Panc1 (cell line): Measurements from ENCODE around the gene CHID1. TPM values are rescaled to one million over a fixed set of nuclear protein-coding genes. Genes with fewer than 3 reads are reported as not detected.

Source experiments
- ATAC-seq: fragments of 200-7000 bp; cut with Tn5 transposase; 2 replicates; pipeline ENCODE4 v1.9.1; 2020; ENCODE audit warnings: mild to moderate bottlenecking, moderate library complexity
- BruUV-seq: library from RNA; stranded (reverse); fragments of 400-500 nt; replicated peaks from 2 replicates; lab custom pipeline; 2021; lab: Mats Ljungman, UMichigan
- CTCF ChIA-PET: fragments of 300-600 bp; sonication (Branson Sonifier 250); formaldehyde crosslinking; loops from one replicate; lab custom pipeline; 2022; ENCODE audit warnings: antibody characterized with exemption; lab: Charles Lee
- POLR2A ChIA-PET: fragments of 300-600 bp; sonication (Branson Sonifier 250); formaldehyde crosslinking; loops from one replicate; lab custom pipeline; 2022; ENCODE audit warnings: antibody characterized with exemption; lab: Charles Lee
- DNase-seq: peaks from one replicate; pipeline ENCODE4 v3.0.0-alpha.2; 2010; ENCODE audit warnings: low read depth, low spot score
- H3K27ac ChIP-seq: 2 replicates; pipeline ENCODE4 v1.5.1; 2011; ENCODE audit warnings: mild to moderate bottlenecking, low read length, inconsistent platforms
- H3K27me3 ChIP-seq: fragments of 200-500 bp; sonication (Bioruptor generic); 2 replicates; pipeline ENCODE4 v1.6.0; 2014; ENCODE audit warnings: low read length, inconsistent platforms; ENCODE audit not compliant: control insufficient read depth, insufficient read depth
- H3K36me3 ChIP-seq: fragments of 200-500 bp; sonication (Bioruptor generic); 2 replicates; pipeline ENCODE4 v1.5.1; 2014; ENCODE audit warnings: inconsistent platforms, mild to moderate bottlenecking, low read length, moderate library complexity; ENCODE audit not compliant: control insufficient read depth, insufficient read depth
- H3K4me1 ChIP-seq: 2 replicates; pipeline ENCODE4 v1.5.1; 2011; ENCODE audit warnings: inconsistent platforms, mild to moderate bottlenecking, low read length, moderate library complexity; ENCODE audit not compliant: control insufficient read depth, insufficient read depth
- H3K4me3 ChIP-seq, 2 experiments: 2 replicates each; pipeline ENCODE4 v1.5.1; 2011 to 2012; ENCODE audit warnings: low read depth in 2 of 2, low read length in 2 of 2, mild to moderate bottlenecking in 2 of 2, inconsistent platforms in 1 of 2, moderate library complexity in 1 of 2
- H3K9me3 ChIP-seq: fragments of 200-500 bp; sonication (Bioruptor generic); 2 replicates; pipeline ENCODE4 v1.5.1; 2014; ENCODE audit warnings: low read depth, mild to moderate bottlenecking, inconsistent platforms, low read length, moderate library complexity; ENCODE audit not compliant: control insufficient read depth, insufficient read depth
- POLR2AphosphoS5 ChIP-seq: IDR thresholded peaks from 2 replicates; pipeline ENCODE4 v1.6.1; 2012; ENCODE audit warnings: mild to moderate bottlenecking, low read depth, low read length, moderate library complexity
- SIN3A ChIP-seq: IDR thresholded peaks from 2 replicates; pipeline ENCODE4 v1.6.1; 2012; ENCODE audit warnings: low read depth, mild to moderate bottlenecking, low read length, moderate library complexity, borderline replicate concordance; ENCODE audit not compliant: insufficient read depth
- TCF7L2 ChIP-seq: IDR thresholded peaks from 2 replicates; pipeline ENCODE4 v1.6.1; 2011; ENCODE audit warnings: mild to moderate bottlenecking, low read depth, low read length, inconsistent platforms
- in situ Hi-C: cut with HindIII; loops from 2 replicates; pipeline ENCODE4 v1.10.0; 2016; ENCODE audit warnings: low sequenced_read_pairs, low pct_unique_long_range_greater_than_20kb
- intact Hi-C: fragments of 100-400 bp; cut with micrococcal nuclease; formaldehyde crosslinking; loops from one replicate; pipeline ENCODE4 v1.10.0; 2022; ENCODE audit not compliant: unreplicated experiment
- total RNA-seq: library from RNA; stranded (reverse); gene quantifications from one replicate; pipeline ENCODE4 v1.2.1, GENCODE V29; 2021; ENCODE audit not compliant: unreplicated experiment
- TF ChIP-seq, protein P1 (sequence below), 2 experiments: IDR thresholded peaks; 2 replicates each; pipeline ENCODE4 v1.6.1; 2011 to 2012; ENCODE audit warnings: low read depth in 2 of 2, control low read depth in 1 of 2, low read length in 1 of 2, mild to moderate bottlenecking in 1 of 2, moderate library complexity in 1 of 2; ENCODE audit not compliant: insufficient read depth in 1 of 2
- TF ChIP-seq, protein P2 (sequence below): fragments of 450-650 bp; IDR thresholded peaks from 2 replicates; pipeline ENCODE4 v1.5.1; 2017; ENCODE audit warnings: mild to moderate bottlenecking

CHID1 gene
- total RNA-seq, 1 experiment from 2014 or later, result 224 TPM

DNA sequence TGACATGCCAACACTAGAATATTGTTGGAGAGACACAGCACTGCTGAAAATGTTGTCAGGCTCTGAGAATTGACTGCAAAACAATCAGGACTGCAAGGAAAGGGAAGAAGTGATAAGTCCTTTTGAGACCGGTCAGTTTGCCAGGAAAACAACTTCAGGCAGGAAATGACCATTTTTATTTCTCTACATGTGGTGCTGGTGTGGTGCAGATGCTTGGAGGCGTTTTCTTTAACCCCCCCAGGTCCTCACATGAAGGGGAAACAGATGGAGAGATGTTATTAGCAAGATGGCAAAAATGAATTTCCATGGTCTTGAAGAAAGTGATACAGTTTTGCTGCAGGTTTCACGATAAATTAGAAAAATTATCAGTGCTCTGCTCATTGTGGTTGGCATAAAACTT is 20.8 kb upstream of the CHID1 start:
- intact Hi-C loops (no loop called here), in situ Hi-C loops (no loop called here)
- no peak overlapping the region for H3K4me3 ChIP-seq
- no peaks in the 10 kb centered on the region for H3K36me3 ChIP-seq
- H3K4me1 ChIP-seq, result peaks cover 16% of the 10 kb centered on the region; the same call in 1 of the 2 replicates
- TF ChIP-seq, protein P1, sequence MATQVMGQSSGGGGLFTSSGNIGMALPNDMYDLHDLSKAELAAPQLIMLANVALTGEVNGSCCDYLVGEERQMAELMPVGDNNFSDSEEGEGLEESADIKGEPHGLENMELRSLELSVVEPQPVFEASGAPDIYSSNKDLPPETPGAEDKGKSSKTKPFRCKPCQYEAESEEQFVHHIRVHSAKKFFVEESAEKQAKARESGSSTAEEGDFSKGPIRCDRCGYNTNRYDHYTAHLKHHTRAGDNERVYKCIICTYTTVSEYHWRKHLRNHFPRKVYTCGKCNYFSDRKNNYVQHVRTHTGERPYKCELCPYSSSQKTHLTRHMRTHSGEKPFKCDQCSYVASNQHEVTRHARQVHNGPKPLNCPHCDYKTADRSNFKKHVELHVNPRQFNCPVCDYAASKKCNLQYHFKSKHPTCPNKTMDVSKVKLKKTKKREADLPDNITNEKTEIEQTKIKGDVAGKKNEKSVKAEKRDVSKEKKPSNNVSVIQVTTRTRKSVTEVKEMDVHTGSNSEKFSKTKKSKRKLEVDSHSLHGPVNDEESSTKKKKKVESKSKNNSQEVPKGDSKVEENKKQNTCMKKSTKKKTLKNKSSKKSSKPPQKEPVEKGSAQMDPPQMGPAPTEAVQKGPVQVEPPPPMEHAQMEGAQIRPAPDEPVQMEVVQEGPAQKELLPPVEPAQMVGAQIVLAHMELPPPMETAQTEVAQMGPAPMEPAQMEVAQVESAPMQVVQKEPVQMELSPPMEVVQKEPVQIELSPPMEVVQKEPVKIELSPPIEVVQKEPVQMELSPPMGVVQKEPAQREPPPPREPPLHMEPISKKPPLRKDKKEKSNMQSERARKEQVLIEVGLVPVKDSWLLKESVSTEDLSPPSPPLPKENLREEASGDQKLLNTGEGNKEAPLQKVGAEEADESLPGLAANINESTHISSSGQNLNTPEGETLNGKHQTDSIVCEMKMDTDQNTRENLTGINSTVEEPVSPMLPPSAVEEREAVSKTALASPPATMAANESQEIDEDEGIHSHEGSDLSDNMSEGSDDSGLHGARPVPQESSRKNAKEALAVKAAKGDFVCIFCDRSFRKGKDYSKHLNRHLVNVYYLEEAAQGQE (IDR thresholded peaks at IDR 0.05; ENCODE audit: insufficient read depth in 1 of 2, low read depth in 2 of 2, low read length in 1 of 2), result no peak
- TF ChIP-seq, protein P2, sequence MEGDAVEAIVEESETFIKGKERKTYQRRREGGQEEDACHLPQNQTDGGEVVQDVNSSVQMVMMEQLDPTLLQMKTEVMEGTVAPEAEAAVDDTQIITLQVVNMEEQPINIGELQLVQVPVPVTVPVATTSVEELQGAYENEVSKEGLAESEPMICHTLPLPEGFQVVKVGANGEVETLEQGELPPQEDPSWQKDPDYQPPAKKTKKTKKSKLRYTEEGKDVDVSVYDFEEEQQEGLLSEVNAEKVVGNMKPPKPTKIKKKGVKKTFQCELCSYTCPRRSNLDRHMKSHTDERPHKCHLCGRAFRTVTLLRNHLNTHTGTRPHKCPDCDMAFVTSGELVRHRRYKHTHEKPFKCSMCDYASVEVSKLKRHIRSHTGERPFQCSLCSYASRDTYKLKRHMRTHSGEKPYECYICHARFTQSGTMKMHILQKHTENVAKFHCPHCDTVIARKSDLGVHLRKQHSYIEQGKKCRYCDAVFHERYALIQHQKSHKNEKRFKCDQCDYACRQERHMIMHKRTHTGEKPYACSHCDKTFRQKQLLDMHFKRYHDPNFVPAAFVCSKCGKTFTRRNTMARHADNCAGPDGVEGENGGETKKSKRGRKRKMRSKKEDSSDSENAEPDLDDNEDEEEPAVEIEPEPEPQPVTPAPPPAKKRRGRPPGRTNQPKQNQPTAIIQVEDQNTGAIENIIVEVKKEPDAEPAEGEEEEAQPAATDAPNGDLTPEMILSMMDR, result no peak
- TF ChIP-seq SIN3A, result no peak
- TF ChIP-seq TCF7L2, result no peak
- no peak for TF ChIP-seq POLR2AphosphoS5
- BruUV-seq, result no TSS peak
- ChIA-PET CTCF (no interaction called here), POLR2A (no interaction called here)
- no peaks in the 10 kb centered on the region for H3K27me3 ChIP-seq
- no peaks in the 10 kb centered on the region for H3K9me3 ChIP-seq
- DNase-seq (no peak), ATAC-seq (no peak)
- H3K27ac ChIP-seq, result no peak overlapping the region

DNA sequence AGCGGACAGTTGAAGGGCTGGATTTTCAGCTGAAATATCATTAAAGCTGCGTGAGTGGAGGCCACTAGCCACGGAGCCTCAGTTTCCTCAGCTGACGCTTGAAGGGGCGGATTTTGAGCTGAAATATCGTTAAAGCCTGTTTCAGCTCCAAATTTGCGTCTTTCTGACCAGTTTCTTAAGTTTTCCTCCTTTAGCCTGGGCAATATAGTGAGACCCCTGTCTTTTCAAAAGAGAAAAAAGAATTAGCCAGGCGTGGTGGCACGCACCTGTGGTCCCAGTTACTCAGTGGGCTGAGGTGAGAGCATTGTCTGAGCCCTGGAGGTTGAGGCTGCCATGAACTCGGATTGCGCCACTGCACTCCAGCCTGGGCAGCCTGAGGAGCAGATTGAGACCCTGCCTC is 18.8 kb upstream of the CHID1 start:
- Histone ChIP-seq H3K27ac (no peak overlapping the region), H3K27me3 (no peaks in the 10 kb centered on the region), H3K9me3 (no peaks in the 10 kb centered on the region), H3K36me3 (no peaks in the 10 kb centered on the region), H3K4me1 (peaks cover 16% of the 10 kb centered on the region; the same call in 1 of the 2 replicates), H3K4me3 (no peak overlapping the region)
- POLR2A ChIA-PET, result no interaction called here
- intact Hi-C loops, result no loop called here
- no peak for ATAC-seq
- no peak for DNase-seq
- no TSS peak for BruUV-seq
- no peak for TF ChIP-seq POLR2AphosphoS5
- TF ChIP-seq TCF7L2, result no peak
- TF ChIP-seq SIN3A, result no peak
- TF ChIP-seq, protein P1 (IDR thresholded peaks at IDR 0.05; ENCODE audit: insufficient read depth in 1 of 2, low read depth in 2 of 2, low read length in 1 of 2), result no peak
- TF ChIP-seq, protein P2, result no peak
- CTCF ChIA-PET, result interaction anchor here (1.1 kb wide), 1 partner anchor 52 kb away, joined by 6 read pairs; no protein-coding TSS in a partner anchor
- in situ Hi-C loops, result no loop called here
